Tibial artery (tissue), 4 donors: ENCODE data around the gene RCC2.
"Not testable (repeated sequence)": the region's sequence is repeated elsewhere in the genome, so short reads cannot be mapped to it uniquely, and the experiment has no call there.

Experiments used
- DNase-seq, 2 donors: peaks; one replicate each; pipeline ENCODE4 v3.0.0-alpha.2; 2019
- H3K27ac ChIP-seq, 2 donors: fragments of 200-600 bp; sonication (generic) in 1 of 2; 1 replicate in 1 of 2; 2 replicates in 1 of 2; pipeline ENCODE4 v1.5.1; 2018 to 2019; ENCODE audit warnings: mild to moderate bottlenecking in 1 of 2
- H3K27me3 ChIP-seq, 2 donors: fragments of 200-600 bp; sonication (generic) in 1 of 2; one replicate each; pipeline versions ENCODE4 v1.5.1 to v1.6.0; 2016 to 2019
- H3K36me3 ChIP-seq, 3 donors: fragments of 200-600 bp; sonication (generic) in 2 of 3; one replicate each; pipeline ENCODE4 v1.5.1; 2016 to 2019; ENCODE audit warnings: mild to moderate bottlenecking in 2 of 3
- H3K4me1 ChIP-seq, 4 donors: fragments of 200-600 bp; sonication (generic) in 2 of 4; 1 replicate in 3 of 4; 2 replicates in 1 of 4; pipeline ENCODE4 v1.5.1; 2016 to 2019
- H3K4me3 ChIP-seq, 2 donors: fragments of 200-600 bp; sonication (generic) in 1 of 2; 1 replicate in 1 of 2; 2 replicates in 1 of 2; pipeline ENCODE4 v1.5.1; 2018 to 2019; ENCODE audit warnings: mild to moderate bottlenecking in 2 of 2
- H3K9me3 ChIP-seq, 3 donors: fragments of 200-600 bp; sonication (generic) in 1 of 3; one replicate each; pipeline ENCODE4 v1.5.1; 2016 to 2019
- intact Hi-C: fragments of 100-400 bp; cut with DNase I; formaldehyde crosslinking; loops from one replicate; pipeline ENCODE4 v1.15.0; 2023; ENCODE audit warnings: low total_unique reads
- TF ChIP-seq, protein P1 (sequence below), 2 experiments: fragments of 200-600 bp in 1 of 2; fragments of 450-650 bp in 1 of 2; IDR thresholded peaks; one replicate each; pipeline ENCODE4 v1.5.1; 2017 to 2019; ENCODE audit warnings: antibody characterized with exemption in 2 of 2, mild to moderate bottlenecking in 1 of 2, moderate library complexity in 1 of 2

RCC2 gene

DNA sequence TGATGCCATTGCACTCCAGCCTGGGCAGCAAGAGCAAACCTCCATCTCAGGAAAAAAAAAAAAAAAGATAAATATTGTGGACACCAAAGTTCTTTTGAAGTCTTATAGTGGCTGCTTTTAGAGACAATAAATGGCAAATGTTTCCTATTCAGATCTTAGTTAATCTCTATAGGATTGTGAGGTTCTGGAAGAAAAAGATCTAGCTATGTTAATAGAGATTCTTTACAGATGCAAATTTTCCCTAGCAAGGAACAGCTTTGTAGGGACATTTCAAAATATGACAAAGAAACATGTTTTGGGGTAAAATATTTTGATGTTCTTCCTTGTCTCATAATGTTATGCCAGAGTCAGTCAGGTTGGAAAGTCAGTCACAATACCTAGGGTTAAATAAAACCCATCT, 24.5 kb upstream of the RCC2 start:
- TF ChIP-seq, protein P1, sequence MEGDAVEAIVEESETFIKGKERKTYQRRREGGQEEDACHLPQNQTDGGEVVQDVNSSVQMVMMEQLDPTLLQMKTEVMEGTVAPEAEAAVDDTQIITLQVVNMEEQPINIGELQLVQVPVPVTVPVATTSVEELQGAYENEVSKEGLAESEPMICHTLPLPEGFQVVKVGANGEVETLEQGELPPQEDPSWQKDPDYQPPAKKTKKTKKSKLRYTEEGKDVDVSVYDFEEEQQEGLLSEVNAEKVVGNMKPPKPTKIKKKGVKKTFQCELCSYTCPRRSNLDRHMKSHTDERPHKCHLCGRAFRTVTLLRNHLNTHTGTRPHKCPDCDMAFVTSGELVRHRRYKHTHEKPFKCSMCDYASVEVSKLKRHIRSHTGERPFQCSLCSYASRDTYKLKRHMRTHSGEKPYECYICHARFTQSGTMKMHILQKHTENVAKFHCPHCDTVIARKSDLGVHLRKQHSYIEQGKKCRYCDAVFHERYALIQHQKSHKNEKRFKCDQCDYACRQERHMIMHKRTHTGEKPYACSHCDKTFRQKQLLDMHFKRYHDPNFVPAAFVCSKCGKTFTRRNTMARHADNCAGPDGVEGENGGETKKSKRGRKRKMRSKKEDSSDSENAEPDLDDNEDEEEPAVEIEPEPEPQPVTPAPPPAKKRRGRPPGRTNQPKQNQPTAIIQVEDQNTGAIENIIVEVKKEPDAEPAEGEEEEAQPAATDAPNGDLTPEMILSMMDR (IDR thresholded peaks at IDR 0.05) = no peak
- DNase-seq = no peak
- Histone ChIP-seq H3K4me1 (no peaks in the 10 kb centered on the region), H3K36me3 (no peaks in the 10 kb centered on the region), H3K9me3 (no peaks in the 10 kb centered on the region), H3K27ac (no peak overlapping the region), H3K4me3 (no peak overlapping the region), H3K27me3 (peaks cover 0 to 38% of the 10 kb centered on the region in 2 donors)
- intact Hi-C loops = no loop called here

DNA sequence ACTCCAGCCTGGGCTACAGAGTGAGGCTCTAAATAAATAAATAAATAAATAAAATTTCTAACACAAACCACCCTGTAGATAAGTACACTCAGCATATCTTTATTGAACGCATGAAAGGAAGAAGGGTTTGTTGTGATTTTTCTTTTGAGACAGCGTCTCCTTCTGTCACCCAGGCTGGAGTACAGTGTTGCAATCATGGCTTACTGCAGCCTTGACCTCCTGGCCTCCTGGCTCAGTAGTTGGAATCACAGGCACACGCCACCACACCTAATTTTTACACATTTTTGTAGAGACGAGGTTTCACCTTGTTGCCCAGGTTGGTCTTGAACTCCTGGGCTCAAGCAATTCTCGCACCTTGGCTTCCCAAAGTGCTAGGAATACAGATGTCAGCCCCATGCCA, 23.2 kb upstream of the RCC2 start:
- intact Hi-C loops = no loop called here
- no peak for DNase-seq
- TF ChIP-seq, protein P1 (IDR thresholded peaks at IDR 0.05) = no peak
- H3K27ac ChIP-seq = no peak overlapping the region
- no peaks in the 10 kb centered on the region for H3K36me3 ChIP-seq
- peaks cover 0 to 28% of the 10 kb centered on the region in 2 donors for H3K27me3 ChIP-seq
- H3K4me3 ChIP-seq = no peak overlapping the region
- no peaks in the 10 kb centered on the region for H3K9me3 ChIP-seq
- H3K4me1 ChIP-seq = no peaks in the 10 kb centered on the region

DNA sequence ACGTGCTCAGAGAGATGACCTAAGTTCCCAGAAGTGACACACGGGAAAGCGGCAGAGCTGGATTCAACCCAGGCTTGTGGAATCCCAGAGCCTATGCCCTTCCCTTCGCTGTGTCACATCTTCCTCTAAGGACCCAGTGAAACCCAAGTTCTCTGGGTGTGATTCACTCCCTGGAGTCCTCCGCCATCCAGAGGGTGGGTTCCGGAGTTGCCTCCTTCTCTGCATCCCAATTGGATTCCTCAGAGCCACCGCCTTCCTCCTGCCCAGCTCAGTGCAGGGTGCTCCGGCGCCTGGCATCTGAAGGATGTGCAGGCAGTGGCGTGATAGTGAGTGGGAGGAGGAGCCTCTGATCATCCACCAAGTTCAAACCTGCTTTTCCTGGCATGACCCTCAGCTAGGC, 20.7 kb upstream of the RCC2 start:
- intact Hi-C loops = no loop called here
- H3K27me3 ChIP-seq = peaks cover 0 to 22% of the 10 kb centered on the region in 2 donors

DNA sequence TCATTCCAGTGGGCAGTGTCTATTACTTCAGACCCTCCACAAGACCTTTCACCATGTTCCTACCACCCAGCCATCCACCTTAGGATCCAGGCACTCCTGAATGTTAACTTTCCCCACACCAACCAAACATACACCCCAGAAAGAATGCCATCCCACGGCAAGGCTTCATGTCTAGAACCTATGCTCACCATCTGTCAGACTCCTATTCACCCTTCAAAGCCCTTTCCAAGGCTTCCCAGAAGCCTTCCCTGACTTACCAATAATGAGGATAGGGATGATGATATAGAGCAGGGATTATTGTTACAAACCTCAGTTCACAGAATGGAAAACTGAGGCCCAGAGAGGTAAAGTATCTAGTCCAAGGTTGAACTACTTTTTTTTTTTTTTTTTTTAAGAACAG, 19.3 kb upstream of the RCC2 start:
- Histone ChIP-seq H3K36me3 (no peaks in the 10 kb centered on the region), H3K27ac (no peak overlapping the region), H3K9me3 (no peaks in the 10 kb centered on the region), H3K27me3 (peaks cover 0 to 22% of the 10 kb centered on the region in 2 donors), H3K4me1 (no peaks in the 10 kb centered on the region), H3K4me3 (no peak overlapping the region)
- intact Hi-C loops = no loop called here
- no peak for DNase-seq
- TF ChIP-seq, protein P1 (IDR thresholded peaks at IDR 0.05) = no peak

More for the DNA sequence above, 20.7 kb upstream of the RCC2 start:
- Histone ChIP-seq H3K9me3 (no peaks in the 10 kb centered on the region), H3K27ac (no peak overlapping the region), H3K4me1 (no peaks in the 10 kb centered on the region), H3K4me3 (no peak overlapping the region), H3K36me3 (no peaks in the 10 kb centered on the region)
- DNase-seq = no peak
- TF ChIP-seq, protein P1 (IDR thresholded peaks at IDR 0.05) = no peak

DNA sequence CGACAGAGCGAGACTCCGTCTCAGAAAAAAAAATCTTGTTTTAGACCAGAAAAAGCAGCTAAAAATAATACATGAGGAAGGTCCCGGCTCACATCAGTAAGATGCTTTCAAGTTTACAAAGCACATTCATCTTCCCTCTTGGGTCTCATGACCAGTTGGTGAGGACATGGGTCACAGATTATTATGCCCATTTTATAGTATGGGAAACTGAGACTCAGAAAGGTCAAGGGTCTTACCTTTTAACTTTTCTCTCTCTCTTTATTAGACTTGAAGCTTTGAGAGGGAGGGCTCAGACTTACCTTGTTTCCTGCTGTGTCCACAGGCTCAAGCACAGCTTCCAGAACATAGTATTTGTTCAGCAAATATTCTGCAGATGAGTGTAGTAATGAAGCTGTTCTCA, 13.2 kb upstream of the RCC2 start:
- Histone ChIP-seq H3K9me3 (no peaks in the 10 kb centered on the region), H3K36me3 (no peaks in the 10 kb centered on the region), H3K4me3 (no peak overlapping the region), H3K27ac (no peak overlapping the region), H3K27me3 (peaks cover 0 to 19% of the 10 kb centered on the region in 2 donors), H3K4me1 (no peaks in the 10 kb centered on the region)
- DNase-seq = no peak
- TF ChIP-seq, protein P1 (IDR thresholded peaks at IDR 0.05) = no peak
- intact Hi-C loops = no loop called here

DNA sequence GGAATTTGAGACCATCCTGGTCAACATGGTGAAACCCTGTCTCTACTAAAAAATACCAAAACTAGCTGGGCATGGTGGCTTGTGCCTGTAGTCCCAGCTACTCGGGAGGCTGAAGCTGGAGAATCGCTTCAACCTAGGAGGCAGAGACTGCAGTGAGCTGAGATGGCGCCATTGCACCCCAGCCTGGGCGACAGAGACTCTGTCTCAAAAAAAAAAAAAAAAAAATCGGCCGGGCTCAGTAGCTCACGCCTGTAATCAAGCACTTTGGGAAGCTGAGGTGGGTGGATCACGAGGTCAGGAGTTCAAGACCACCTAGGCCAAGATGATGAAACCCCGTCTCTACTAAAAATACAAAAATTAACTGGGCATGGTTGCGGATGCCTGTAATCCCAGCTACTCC, 12.7 kb upstream of the RCC2 start:
- H3K27ac ChIP-seq, H3K4me3 ChIP-seq, intact Hi-C loops, H3K36me3 ChIP-seq, H3K4me1 ChIP-seq, DNase-seq, H3K9me3 ChIP-seq: not testable (repeated sequence)
- peaks cover 0 to 21% of the 10 kb centered on the region in 2 donors for H3K27me3 ChIP-seq
